ENCODE data around the gene LDLRAD3. TPM values are rescaled to one million over a fixed set of nuclear protein-coding genes. Genes with fewer than 3 reads are reported as not detected.

The LDLRAD3 gene
- total and polyA plus RNA-seq, 7 experiments from 2014 or later, result 0.08 to 6.9 (median 0.41) TPM; not detected in 3

- no peak for ATAC-seq
- Histone ChIP-seq H3K27me3 (ENCODE audit: control insufficient read depth in 2 of 2, insufficient read depth in 2 of 2, low read length in 2 of 2) (no peaks in the 10 kb centered on the region), H3K4me3 (ENCODE audit: low read length) (no peak overlapping the region), H3K36me3 (ENCODE audit: control insufficient read depth in 2 of 3, insufficient read depth in 3 of 3, low read length in 3 of 3) (no peaks in the 10 kb centered on the region), H3K9me3 (ENCODE audit: control insufficient read depth in 2 of 3, low read length in 3 of 3) (no peaks in the 10 kb centered on the region), H3K27ac (ENCODE audit: low read depth, low read length) (no peak overlapping the region), H3K4me1 (ENCODE audit: control insufficient read depth in 2 of 2, insufficient read depth in 2 of 2, low read length in 2 of 2) (no peaks in the 10 kb centered on the region)
- H3K27ac Mint-ChIP-seq, result no peak overlapping the region
- DNase-seq, result no peak
- H3K27me3 Mint-ChIP-seq, result peaks cover 9 to 23% (median 13%) of the 10 kb centered on the region in 5 donors
- H3K9me3 Mint-ChIP-seq, result peaks cover 0 to 2% (median 0%) of the 10 kb centered on the region in 11 donors
- CTCF ChIA-PET, result no interaction called here
- H3K4me1 Mint-ChIP-seq, result no peaks in the 10 kb centered on the region
- POLR2A ChIA-PET, result no interaction called here
- H3K36me3 Mint-ChIP-seq, result no peaks in the 10 kb centered on the region
- intact Hi-C loops (cut with micrococcal nuclease), result no loop called here
- H3K4me3 Mint-ChIP-seq, result no peak overlapping the region
Measured at GRCh38 chr11:35912883-35913624, 30.8 kb upstream of the LDLRAD3 start.

GRCh38 chr11:35914816-35915215 lies 29.0 kb upstream of the LDLRAD3 start:
- intact Hi-C loops (cut with micrococcal nuclease), result no loop called here
- Histone ChIP-seq H3K4me1 (ENCODE audit: control insufficient read depth in 2 of 2, insufficient read depth in 2 of 2, low read length in 2 of 2) (no peaks in the 10 kb centered on the region), H3K27ac (ENCODE audit: low read depth, low read length) (no peak overlapping the region), H3K4me3 (ENCODE audit: low read length) (no peak overlapping the region), H3K36me3 (ENCODE audit: control insufficient read depth in 2 of 3, insufficient read depth in 3 of 3, low read length in 3 of 3) (no peaks in the 10 kb centered on the region), H3K9me3 (ENCODE audit: control insufficient read depth in 2 of 3, low read length in 3 of 3) (no peaks in the 10 kb centered on the region), H3K27me3 (ENCODE audit: control insufficient read depth in 2 of 2, insufficient read depth in 2 of 2, low read length in 2 of 2) (no peaks in the 10 kb centered on the region)
- H3K27ac Mint-ChIP-seq, result peak overlapping the region in 1 of 9 donors; percentile 59
- H3K36me3 Mint-ChIP-seq, result no peaks in the 10 kb centered on the region
- H3K9me3 Mint-ChIP-seq, result peaks cover 0 to 3% (median 0%) of the 10 kb centered on the region in 11 donors
- CTCF ChIA-PET, result no interaction called here
- POLR2A ChIA-PET, result no interaction called here
- no peaks in the 10 kb centered on the region for H3K4me1 Mint-ChIP-seq
- DNase-seq (no peak), ATAC-seq (no peak)
- peaks cover 13 to 28% (median 21%) of the 10 kb centered on the region in 5 donors for H3K27me3 Mint-ChIP-seq
- no peak overlapping the region for H3K4me3 Mint-ChIP-seq

GRCh38 chr11:35916270-35916669 lies 27.6 kb upstream of the LDLRAD3 start:
- POLR2A ChIA-PET, result no interaction called here
- ATAC-seq, result no peak
- Mint-ChIP-seq H3K36me3 (no peaks in the 10 kb centered on the region), H3K27ac (no peak overlapping the region), H3K4me1 (no peaks in the 10 kb centered on the region), H3K9me3 (peaks cover 0 to 3% (median 0%) of the 10 kb centered on the region in 11 donors), H3K27me3 (peaks cover 9 to 28% (median 20%) of the 10 kb centered on the region in 5 donors), H3K4me3 (no peak overlapping the region)
- H3K27me3 ChIP-seq (ENCODE audit: control insufficient read depth in 2 of 2, insufficient read depth in 2 of 2, low read length in 2 of 2), result no peaks in the 10 kb centered on the region
- H3K36me3 ChIP-seq (ENCODE audit: control insufficient read depth in 2 of 3, insufficient read depth in 3 of 3, low read length in 3 of 3), result no peaks in the 10 kb centered on the region
- no peaks in the 10 kb centered on the region for H3K9me3 ChIP-seq (ENCODE audit: control insufficient read depth in 2 of 3, low read length in 3 of 3)
- no peak for DNase-seq
- no peak overlapping the region for H3K27ac ChIP-seq (ENCODE audit: low read depth, low read length)
- CTCF ChIA-PET, result no interaction called here
- H3K4me1 ChIP-seq (ENCODE audit: control insufficient read depth in 2 of 2, insufficient read depth in 2 of 2, low read length in 2 of 2), result no peaks in the 10 kb centered on the region
- no peak overlapping the region for H3K4me3 ChIP-seq (ENCODE audit: low read length)
- intact Hi-C loops (cut with micrococcal nuclease), result no loop called here

- DNase-seq (no peak), ATAC-seq (no peak)
- Mint-ChIP-seq H3K9me3 (peaks cover 0 to 3% (median 0%) of the 10 kb centered on the region in 11 donors), H3K27ac (no peak overlapping the region), H3K36me3 (no peaks in the 10 kb centered on the region), H3K4me1 (peaks cover 0 to 2% (median 0%) of the 10 kb centered on the region in 7 donors), H3K4me3 (no peak overlapping the region), H3K27me3 (peaks cover 9 to 38% (median 24%) of the 10 kb centered on the region in 5 donors)
- ChIA-PET CTCF (no interaction called here), POLR2A (no interaction called here)
- Histone ChIP-seq H3K4me3 (ENCODE audit: low read length) (no peak overlapping the region), H3K27me3 (ENCODE audit: control insufficient read depth in 2 of 2, insufficient read depth in 2 of 2, low read length in 2 of 2) (no peaks in the 10 kb centered on the region), H3K36me3 (ENCODE audit: control insufficient read depth in 2 of 3, insufficient read depth in 3 of 3, low read length in 3 of 3) (no peaks in the 10 kb centered on the region), H3K4me1 (ENCODE audit: control insufficient read depth in 2 of 2, insufficient read depth in 2 of 2, low read length in 2 of 2) (no peaks in the 10 kb centered on the region), H3K27ac (ENCODE audit: low read depth, low read length) (no peak overlapping the region), H3K9me3 (ENCODE audit: control insufficient read depth in 2 of 3, low read length in 3 of 3) (no peaks in the 10 kb centered on the region)
- intact Hi-C loops (cut with micrococcal nuclease), result no loop called here
Measured at GRCh38 chr11:35917676-35918075, 26.2 kb upstream of the LDLRAD3 start.

- POLR2A ChIA-PET, result no interaction called here
- H3K27me3 ChIP-seq (ENCODE audit: control insufficient read depth in 2 of 2, insufficient read depth in 2 of 2, low read length in 2 of 2), result no peaks in the 10 kb centered on the region
- H3K4me3 ChIP-seq (ENCODE audit: low read length), result no peak overlapping the region
- CTCF ChIA-PET, result no interaction called here
- no peak overlapping the region for H3K27ac ChIP-seq (ENCODE audit: low read depth, low read length)
- Mint-ChIP-seq H3K4me1 (peaks cover 0 to 4% (median 0%) of the 10 kb centered on the region in 7 donors), H3K36me3 (no peaks in the 10 kb centered on the region), H3K27me3 (peaks cover 4 to 38% (median 24%) of the 10 kb centered on the region in 5 donors), H3K4me3 (no peak overlapping the region), H3K27ac (no peak overlapping the region), H3K9me3 (peaks cover 0 to 3% (median 0%) of the 10 kb centered on the region in 11 donors)
- no peaks in the 10 kb centered on the region for H3K9me3 ChIP-seq (ENCODE audit: control insufficient read depth in 2 of 3, low read length in 3 of 3)
- DNase-seq (no peak), ATAC-seq (no peak)
- H3K36me3 ChIP-seq (ENCODE audit: control insufficient read depth in 2 of 3, insufficient read depth in 3 of 3, low read length in 3 of 3), result no peaks in the 10 kb centered on the region
- no peaks in the 10 kb centered on the region for H3K4me1 ChIP-seq (ENCODE audit: control insufficient read depth in 2 of 2, insufficient read depth in 2 of 2, low read length in 2 of 2)
- intact Hi-C loops (cut with micrococcal nuclease), result no loop called here
Measured at GRCh38 chr11:35918716-35919115, 25.1 kb upstream of the LDLRAD3 start.

- DNase-seq, result no peak
- H3K36me3 Mint-ChIP-seq, result no peaks in the 10 kb centered on the region
- Histone ChIP-seq H3K36me3 (ENCODE audit: control insufficient read depth in 2 of 3, insufficient read depth in 3 of 3, low read length in 3 of 3) (no peaks in the 10 kb centered on the region), H3K27ac (ENCODE audit: low read depth, low read length) (no peak overlapping the region), H3K9me3 (ENCODE audit: control insufficient read depth in 2 of 3, low read length in 3 of 3) (no peaks in the 10 kb centered on the region), H3K4me1 (ENCODE audit: control insufficient read depth in 2 of 2, insufficient read depth in 2 of 2, low read length in 2 of 2) (no peaks in the 10 kb centered on the region), H3K27me3 (ENCODE audit: control insufficient read depth in 2 of 2, insufficient read depth in 2 of 2, low read length in 2 of 2) (no peaks in the 10 kb centered on the region), H3K4me3 (ENCODE audit: low read length) (no peak overlapping the region)
- H3K9me3 Mint-ChIP-seq, result peaks cover 0 to 3% (median 0%) of the 10 kb centered on the region in 11 donors
- peaks cover 4 to 37% (median 29%) of the 10 kb centered on the region in 5 donors for H3K27me3 Mint-ChIP-seq
- ATAC-seq, result no peak
- no peak overlapping the region for H3K27ac Mint-ChIP-seq
- intact Hi-C loops (cut with micrococcal nuclease), result no loop called here
- ChIA-PET POLR2A (no interaction called here), CTCF (no interaction called here)
- H3K4me1 Mint-ChIP-seq, result peaks cover 0 to 4% (median 0%) of the 10 kb centered on the region in 7 donors
- H3K4me3 Mint-ChIP-seq, result no peak overlapping the region
Measured at GRCh38 chr11:35919244-35919643, 24.6 kb upstream of the LDLRAD3 start.

- Mint-ChIP-seq H3K4me1 (peaks cover 0 to 4% (median 0%) of the 10 kb centered on the region in 7 donors), H3K36me3 (no peaks in the 10 kb centered on the region), H3K27me3 (peaks cover 0 to 37% (median 21%) of the 10 kb centered on the region in 5 donors), H3K9me3 (peaks cover 0 to 3% (median 0%) of the 10 kb centered on the region in 11 donors), H3K27ac (no peak overlapping the region), H3K4me3 (no peak overlapping the region)
- CTCF ChIA-PET, result no interaction called here
- Histone ChIP-seq H3K36me3 (ENCODE audit: control insufficient read depth in 2 of 3, insufficient read depth in 3 of 3, low read length in 3 of 3) (no peaks in the 10 kb centered on the region), H3K4me3 (ENCODE audit: low read length) (no peak overlapping the region), H3K27ac (ENCODE audit: low read depth, low read length) (no peak overlapping the region), H3K4me1 (ENCODE audit: control insufficient read depth in 2 of 2, insufficient read depth in 2 of 2, low read length in 2 of 2) (no peaks in the 10 kb centered on the region), H3K9me3 (ENCODE audit: control insufficient read depth in 2 of 3, low read length in 3 of 3) (no peaks in the 10 kb centered on the region), H3K27me3 (ENCODE audit: control insufficient read depth in 2 of 2, insufficient read depth in 2 of 2, low read length in 2 of 2) (no peaks in the 10 kb centered on the region)
- intact Hi-C loops (cut with micrococcal nuclease), result no loop called here
- POLR2A ChIA-PET, result no interaction called here
- DNase-seq (no peak), ATAC-seq (no peak)
Measured at GRCh38 chr11:35923452-35923851, 20.4 kb upstream of the LDLRAD3 start.

Data from naive thymus-derived CD4-positive, alpha-beta T cell (primary cell).